ENCODE results near the gene JARID2. TPM values are rescaled to one million over a fixed set of nuclear protein-coding genes. Genes with fewer than 3 reads are reported as not detected.

Gene JARID2
- total and polyA plus RNA-seq, 7 donors, result 1.1 to 16.1 (median 4.9) TPM

DNA sequence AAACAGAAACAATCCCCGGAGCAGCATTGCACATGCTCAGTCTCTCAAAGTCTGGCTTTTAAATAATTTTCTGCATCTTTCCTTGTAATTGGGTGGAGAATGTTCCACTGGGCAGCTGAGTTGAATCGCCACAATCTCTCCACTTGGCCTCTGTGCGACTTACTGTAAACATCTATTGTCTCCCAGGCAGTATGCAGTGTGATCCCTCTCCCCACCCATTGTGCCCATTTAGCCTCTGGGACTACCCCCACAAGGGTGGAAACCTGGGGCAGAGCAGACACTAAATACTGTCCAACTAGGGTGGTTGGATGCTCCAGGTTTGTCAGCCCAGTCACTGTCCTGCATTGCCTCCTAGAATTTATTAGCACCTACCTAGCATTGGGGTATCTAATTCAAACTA, 96.2 kb downstream of the JARID2 start:
- no peaks in the 10 kb centered on the region for H3K36me3 ChIP-seq (ENCODE audit: insufficient read depth in 1 of 2, low read depth in 1 of 2)
- H3K27me3 ChIP-seq (ENCODE audit: insufficient read depth in 3 of 3, low read length in 2 of 3), result no peaks in the 10 kb centered on the region
- no peaks in the 10 kb centered on the region for H3K9me3 ChIP-seq
- peak in 1 of 4 donors; percentile 16 for ATAC-seq
- 82 to 91% (median 84%) methylated on average over 3 of the region's 3 CpGs for WGBS, 3 donors
- no peak for DNase-seq
- peaks cover 33% of the 10 kb centered on the region for H3K4me1 ChIP-seq
- H3K27ac ChIP-seq, result no peak overlapping the region
- TF ChIP-seq CTCF (IDR thresholded peaks at IDR 0.05), result no peak
- no peak overlapping the region for H3K4me3 ChIP-seq
- intact Hi-C loops (cut with DNase I), result no loop called here

DNA sequence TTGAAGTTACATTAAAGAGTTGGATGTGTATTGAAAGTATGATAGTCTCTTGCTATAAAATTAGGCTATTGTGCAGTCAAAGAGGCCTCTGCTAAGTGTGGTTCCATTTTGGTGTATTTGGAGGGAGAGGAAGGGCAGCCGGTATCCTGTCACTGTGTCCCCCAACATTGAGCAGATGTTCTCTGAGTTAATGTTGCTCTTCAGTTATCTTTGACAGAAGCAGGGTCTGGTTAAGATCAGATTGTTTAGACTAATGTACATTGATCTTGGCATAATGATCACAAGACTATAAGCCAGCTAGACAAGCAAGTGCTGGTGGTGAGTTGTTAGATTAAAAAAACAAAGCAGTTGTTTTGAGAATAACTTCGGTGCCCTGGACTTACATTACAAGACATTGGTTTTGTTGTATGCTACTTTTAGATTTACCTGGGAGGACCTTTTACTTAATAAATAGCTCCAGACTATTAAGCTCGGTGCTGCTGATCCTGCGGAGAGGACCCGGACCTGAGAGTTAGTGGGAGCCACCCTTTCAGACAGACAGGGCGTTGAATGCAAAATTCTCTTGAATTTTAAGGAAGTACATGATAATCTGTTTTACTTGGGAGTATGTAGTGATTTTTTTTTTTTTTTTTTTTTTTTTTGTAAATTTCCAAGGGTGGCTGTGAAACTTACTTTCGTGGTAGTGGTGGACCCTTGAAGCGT, 97.8 kb downstream of the JARID2 start:
- ATAC-seq, result no peak
- 56 to 70% (median 61%) methylated on average over 8 of the region's 8 CpGs for WGBS, 3 donors
- peak overlapping the region; percentile 38 for H3K27ac ChIP-seq
- H3K9me3 ChIP-seq, result no peaks in the 10 kb centered on the region
- H3K4me3 ChIP-seq, result no peak overlapping the region
- H3K27me3 ChIP-seq (ENCODE audit: insufficient read depth in 3 of 3, low read length in 2 of 3), result no peaks in the 10 kb centered on the region
- DNase-seq, result no peak
- peaks cover 29% of the 10 kb centered on the region for H3K4me1 ChIP-seq
- intact Hi-C loops (cut with DNase I), result no loop called here
- no peaks in the 10 kb centered on the region for H3K36me3 ChIP-seq (ENCODE audit: insufficient read depth in 1 of 2, low read depth in 1 of 2)
- no peak for TF ChIP-seq CTCF (IDR thresholded peaks at IDR 0.05)

GRCh38 chr6:15344192-15344519, 98.3 kb downstream of the JARID2 start:
- H3K4me3 ChIP-seq, result no peak overlapping the region
- DNase-seq, result no peak
- TF ChIP-seq CTCF (IDR thresholded peaks at IDR 0.05), result no peak
- H3K4me1 ChIP-seq, result peaks cover 29% of the 10 kb centered on the region
- WGBS, 3 donors, result 38 to 63% (median 49%) methylated on average over 3 of the region's 3 CpGs
- no peaks in the 10 kb centered on the region for H3K36me3 ChIP-seq (ENCODE audit: insufficient read depth in 1 of 2, low read depth in 1 of 2)
- intact Hi-C loops (cut with DNase I), result no loop called here
- no peaks in the 10 kb centered on the region for H3K9me3 ChIP-seq
- no peak overlapping the region for H3K27ac ChIP-seq
- H3K27me3 ChIP-seq (ENCODE audit: insufficient read depth in 3 of 3, low read length in 2 of 3), result no peaks in the 10 kb centered on the region
- no peak for ATAC-seq

DNA sequence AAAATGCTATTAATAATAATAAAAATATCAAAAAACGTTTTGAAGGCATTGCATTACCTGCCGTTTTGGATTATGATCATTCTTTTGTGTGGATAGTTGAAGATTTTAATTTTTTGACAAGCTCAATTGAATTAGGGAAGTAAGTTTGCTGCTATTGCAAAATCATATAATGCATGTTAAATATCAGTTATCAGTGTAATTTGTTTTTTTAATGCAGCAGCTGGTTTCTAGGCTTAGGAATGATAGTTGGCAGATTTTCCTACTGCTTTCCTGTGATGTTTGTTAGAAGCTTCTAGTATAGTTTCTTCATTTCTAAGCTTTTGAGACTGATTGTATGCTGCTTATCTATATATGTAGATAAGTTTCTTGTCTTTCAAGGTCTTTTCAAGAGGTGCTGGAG, 99.0 kb downstream of the JARID2 start:
- intact Hi-C loops (cut with DNase I), result no loop called here
- WGBS, 3 donors, result 62 to 67% (median 66%) methylated on average over 2 of the region's 2 CpGs
- H3K4me1 ChIP-seq, result peaks cover 26% of the 10 kb centered on the region
- H3K4me3 ChIP-seq, result no peak overlapping the region
- H3K27me3 ChIP-seq (ENCODE audit: insufficient read depth in 3 of 3, low read length in 2 of 3), result no peaks in the 10 kb centered on the region
- H3K36me3 ChIP-seq (ENCODE audit: insufficient read depth in 1 of 2, low read depth in 1 of 2), result no peaks in the 10 kb centered on the region
- TF ChIP-seq CTCF (IDR thresholded peaks at IDR 0.05), result no peak
- H3K9me3 ChIP-seq, result no peaks in the 10 kb centered on the region
- DNase-seq (no peak), ATAC-seq (no peak)
- H3K27ac ChIP-seq, result no peak overlapping the region

DNA sequence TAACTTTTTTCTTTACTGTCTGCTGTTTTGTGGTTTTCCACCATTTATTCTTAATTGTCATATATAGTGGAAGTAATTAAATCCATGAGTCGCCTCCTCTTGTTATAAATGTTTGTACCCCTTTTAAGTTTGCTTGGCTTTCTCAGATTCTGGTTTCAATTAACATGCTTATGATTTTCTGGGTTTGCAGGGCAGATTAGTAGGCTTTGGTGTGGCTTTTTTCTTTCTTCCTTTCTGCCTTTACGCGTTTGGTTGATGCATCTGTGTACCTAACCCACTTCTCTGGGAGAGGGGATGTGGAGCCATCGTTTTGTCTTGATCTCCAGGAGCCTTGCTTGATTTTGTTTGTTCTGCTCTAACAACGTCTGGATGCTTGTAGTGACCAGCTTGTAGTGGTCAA, 100.4 kb downstream of the JARID2 start:
- 78 to 90% (median 82%) methylated on average over 5 of the region's 5 CpGs for WGBS, 3 donors
- Histone ChIP-seq H3K4me1 (peaks cover 22% of the 10 kb centered on the region), H3K9me3 (no peaks in the 10 kb centered on the region), H3K4me3 (no peak overlapping the region), H3K36me3 (ENCODE audit: insufficient read depth in 1 of 2, low read depth in 1 of 2) (no peaks in the 10 kb centered on the region), H3K27ac (no peak overlapping the region), H3K27me3 (ENCODE audit: insufficient read depth in 3 of 3, low read length in 2 of 3) (no peaks in the 10 kb centered on the region)
- DNase-seq, result no peak
- no peak for TF ChIP-seq CTCF (IDR thresholded peaks at IDR 0.05)
- intact Hi-C loops (cut with DNase I), result no loop called here
- no peak for ATAC-seq
